ENCODE measurements around the gene RNLS.
"Not testable (repeated sequence)": the region's sequence is repeated elsewhere in the genome, so short reads cannot be mapped to it uniquely, and the experiment has no call there.

Gene RNLS

DNA sequence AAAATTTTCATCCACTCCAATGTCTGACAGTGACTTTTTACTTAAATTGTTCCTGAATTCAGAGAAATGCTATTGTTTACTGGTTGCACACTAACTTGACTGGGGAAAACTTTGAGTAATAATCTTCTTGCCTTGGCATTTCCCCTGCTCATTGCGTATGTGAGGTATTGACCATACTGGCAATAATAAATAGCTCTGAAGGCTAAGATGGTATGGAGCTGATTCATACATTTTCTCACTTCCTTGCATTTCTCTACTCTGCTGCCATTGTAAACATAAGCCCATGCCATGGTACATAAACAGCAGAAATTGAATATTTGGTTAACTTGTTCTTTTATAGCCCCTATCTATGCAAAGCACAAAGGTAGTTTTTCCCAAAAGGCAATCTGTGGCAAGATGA is 290.0 kb downstream of the RNLS start:
- DNase-seq (ENCODE audit: low spot score): no peak

DNA sequence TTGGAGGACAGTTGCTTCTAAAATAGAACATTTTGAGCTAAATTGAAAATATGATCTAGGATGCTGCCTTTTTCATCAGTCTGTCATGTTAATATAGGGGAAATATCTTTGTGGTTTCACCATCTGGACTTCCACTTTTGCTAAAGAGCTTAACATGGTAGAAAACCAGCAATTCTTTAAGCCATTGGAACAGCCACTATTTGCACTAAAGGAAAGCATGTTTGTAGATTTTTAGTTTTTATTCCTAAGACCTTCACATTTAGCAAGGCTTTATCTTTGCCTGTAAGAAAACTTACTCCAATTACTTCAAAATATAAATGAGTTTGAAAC is 291.0 kb downstream of the RNLS start:
- no peak for DNase-seq (ENCODE audit: low spot score)

GRCh38 chr10:88291289-88292184 is 291.6 kb downstream of the RNLS start:
- no peak for DNase-seq (ENCODE audit: low spot score)

GRCh38 chr10:88289342-88289741 is 293.8 kb downstream of the RNLS start:
- DNase-seq (ENCODE audit: low spot score): no peak

DNA sequence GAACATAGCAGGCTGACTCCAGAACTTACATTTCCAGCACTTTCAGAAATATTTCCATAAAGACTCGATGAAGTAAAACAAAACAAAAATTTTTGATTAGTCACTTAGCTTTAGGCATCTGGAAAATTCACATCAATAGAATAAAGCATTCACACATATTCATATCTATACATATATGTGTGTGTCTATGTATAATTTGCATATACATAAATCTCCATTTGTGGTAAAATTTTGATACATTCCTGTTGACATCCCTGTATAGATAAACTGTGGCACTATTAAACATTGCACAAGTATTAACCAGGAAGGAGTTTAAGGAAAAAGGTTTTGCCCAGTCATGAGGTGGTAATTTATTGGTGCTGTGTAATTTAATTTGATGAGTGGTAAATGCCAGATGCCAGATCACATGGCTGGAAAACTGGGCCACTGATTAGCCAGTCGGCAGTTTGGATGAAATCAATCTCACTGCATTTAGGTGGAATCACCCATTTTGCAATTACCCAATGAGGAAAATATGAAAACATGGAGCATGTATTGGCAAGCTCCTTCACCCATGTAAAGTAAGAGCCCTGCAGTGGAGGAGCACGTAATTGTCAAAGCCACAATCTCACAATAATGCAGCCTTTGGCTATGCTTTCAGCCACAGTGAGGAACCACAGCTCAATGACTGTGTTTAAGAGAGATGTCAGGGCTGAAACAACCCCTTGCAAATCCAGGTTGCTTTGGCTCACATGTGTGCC is 294.6 kb downstream of the RNLS start:
- DNase-seq (ENCODE audit: low spot score): no peak

- no peak for DNase-seq (ENCODE audit: low spot score)
Measured at GRCh38 chr10:88286030-88286429, 297.1 kb downstream of the RNLS start.

DNA sequence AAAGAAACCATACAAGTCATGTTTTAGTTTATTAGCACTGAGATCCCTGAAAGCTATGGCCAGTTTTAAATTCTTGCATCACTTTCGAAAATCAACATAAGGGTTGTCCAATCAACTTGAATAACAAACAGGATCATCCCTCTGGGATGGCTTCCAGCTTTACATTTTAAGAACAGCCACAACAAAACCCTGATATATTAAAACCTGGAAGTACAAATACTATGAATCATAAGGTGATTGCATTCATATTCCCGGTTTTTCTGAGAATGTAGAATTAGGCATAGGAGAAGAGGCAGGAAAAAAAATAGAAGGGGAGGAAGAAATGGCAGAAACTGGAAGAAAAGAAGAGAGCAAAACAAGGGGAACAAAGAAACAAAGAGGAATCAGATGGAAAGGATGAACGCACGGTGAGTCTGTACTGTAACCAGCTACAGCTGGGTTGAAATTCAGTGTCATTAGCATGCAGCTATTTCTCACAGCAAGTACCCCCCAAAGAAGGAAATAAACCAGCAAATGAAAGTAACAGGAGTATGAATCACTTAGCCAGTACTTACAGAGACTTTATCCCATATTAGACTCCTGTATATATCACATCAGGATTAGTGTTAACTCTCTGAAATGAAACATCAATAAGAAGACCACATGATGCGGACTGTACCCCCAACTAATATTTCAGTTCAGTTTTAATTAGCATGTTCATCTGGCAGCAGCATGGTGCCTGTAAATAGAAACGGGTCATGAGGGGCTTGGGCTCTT is 301.3 kb downstream of the RNLS start:
- no peak for DNase-seq (ENCODE audit: low spot score)

DNA sequence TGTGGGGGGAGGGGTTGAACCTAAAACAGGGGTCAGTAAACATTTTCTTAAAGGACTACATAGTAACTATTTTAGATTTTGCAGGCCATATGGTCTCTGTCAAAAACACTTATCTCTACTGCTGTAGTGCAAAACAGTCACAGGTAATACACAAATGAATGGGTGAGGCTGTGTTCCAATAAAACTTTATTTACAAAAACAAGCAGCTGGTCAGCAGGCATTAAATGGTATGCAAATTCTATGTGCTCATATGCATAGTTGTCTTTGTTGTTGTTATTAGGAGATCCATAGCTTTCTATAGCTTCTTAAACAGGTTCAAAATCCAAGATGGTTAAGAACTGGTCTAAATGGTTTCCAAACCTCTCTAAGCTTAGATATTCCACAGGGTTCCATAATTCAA is 302.6 kb downstream of the RNLS start:
- DNase-seq (ENCODE audit: low spot score): no peak

DNA sequence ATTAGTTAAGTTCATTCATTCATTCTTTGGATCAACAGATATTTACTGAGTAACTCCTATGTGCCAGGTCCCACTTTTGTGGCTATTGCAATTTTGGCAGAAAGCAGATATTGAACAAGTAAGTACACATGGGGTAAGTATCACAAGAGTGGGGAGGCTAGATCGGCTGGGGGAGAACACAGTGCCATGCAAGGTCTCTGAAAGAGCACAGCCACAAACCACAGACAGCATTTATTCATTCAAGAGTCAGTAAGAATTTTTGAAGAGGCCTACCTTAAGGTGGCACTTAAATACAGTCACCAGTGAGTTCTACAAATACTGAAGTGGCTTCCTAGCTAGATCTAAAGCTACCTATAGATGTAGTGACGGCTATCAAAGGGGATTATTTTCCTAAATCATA is 304.2 kb downstream of the RNLS start:
- DNase-seq (ENCODE audit: low spot score): no peak

GRCh38 chr10:88276945-88277344 is 306.2 kb downstream of the RNLS start:
- not testable (repeated sequence) for DNase-seq (ENCODE audit: low spot score)

DNA sequence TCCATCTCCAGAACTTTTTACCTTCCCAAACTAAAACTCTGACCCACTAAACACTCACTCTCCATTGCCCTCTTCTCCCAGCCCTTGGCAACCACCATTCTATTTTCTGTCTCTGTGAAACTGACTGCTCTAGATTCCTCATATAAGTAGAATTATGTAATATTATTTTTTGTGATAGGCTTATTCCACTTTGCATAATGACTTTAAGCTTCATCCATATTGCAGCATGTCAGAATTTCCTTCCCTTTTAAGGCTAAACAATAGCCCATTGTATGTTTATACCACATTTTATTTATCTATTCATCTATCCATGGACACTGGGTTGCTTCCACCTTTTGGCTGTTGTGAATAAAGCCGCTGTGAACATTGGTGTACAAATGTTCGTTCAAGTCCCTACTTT is 308.8 kb downstream of the RNLS start:
- DNase-seq (ENCODE audit: low spot score): no peak

- no peak for DNase-seq (ENCODE audit: low spot score)
Measured at GRCh38 chr10:88273567-88273966, 309.6 kb downstream of the RNLS start.

DNA sequence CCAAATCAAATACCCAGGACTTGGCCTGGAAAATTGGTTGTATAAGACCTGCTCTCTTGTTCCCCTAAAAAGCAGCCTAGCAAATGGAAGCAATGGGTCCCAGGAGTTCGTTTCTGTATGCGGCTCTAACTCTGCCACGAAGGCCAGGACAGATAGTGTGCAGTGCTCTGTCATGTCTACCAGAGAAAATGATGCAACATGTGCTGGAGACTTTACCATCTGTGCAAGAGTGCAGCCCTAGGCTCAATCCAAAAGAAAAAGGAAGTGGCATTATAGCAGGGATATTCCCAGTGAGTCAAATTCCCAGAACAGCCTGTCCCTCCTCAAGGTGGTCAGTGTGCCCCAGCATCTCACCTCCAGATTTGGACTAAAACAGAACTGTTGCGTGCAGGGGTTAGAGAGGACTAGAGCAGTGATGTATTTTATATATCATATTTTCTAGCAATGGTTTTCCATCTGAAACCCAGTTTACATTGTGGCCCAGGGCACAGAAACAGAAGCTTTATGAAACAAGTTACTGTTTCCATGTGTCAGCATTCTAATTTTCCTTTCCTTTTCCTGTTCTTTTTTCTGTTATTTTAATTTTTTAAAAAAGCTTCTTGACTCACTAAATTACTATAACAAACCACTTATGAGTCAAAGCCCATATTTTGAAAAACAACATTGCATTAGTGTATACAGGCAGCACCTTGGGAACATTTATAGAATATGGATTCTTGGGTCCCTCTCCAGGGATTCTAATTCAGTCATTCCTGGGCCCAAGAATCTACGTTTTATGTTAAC is 311.2 kb downstream of the RNLS start:
- DNase-seq (ENCODE audit: low spot score): no peak

- DNase-seq (ENCODE audit: low spot score): no peak
Measured at GRCh38 chr10:88270871-88271713, 312.0 kb downstream of the RNLS start.

DNA sequence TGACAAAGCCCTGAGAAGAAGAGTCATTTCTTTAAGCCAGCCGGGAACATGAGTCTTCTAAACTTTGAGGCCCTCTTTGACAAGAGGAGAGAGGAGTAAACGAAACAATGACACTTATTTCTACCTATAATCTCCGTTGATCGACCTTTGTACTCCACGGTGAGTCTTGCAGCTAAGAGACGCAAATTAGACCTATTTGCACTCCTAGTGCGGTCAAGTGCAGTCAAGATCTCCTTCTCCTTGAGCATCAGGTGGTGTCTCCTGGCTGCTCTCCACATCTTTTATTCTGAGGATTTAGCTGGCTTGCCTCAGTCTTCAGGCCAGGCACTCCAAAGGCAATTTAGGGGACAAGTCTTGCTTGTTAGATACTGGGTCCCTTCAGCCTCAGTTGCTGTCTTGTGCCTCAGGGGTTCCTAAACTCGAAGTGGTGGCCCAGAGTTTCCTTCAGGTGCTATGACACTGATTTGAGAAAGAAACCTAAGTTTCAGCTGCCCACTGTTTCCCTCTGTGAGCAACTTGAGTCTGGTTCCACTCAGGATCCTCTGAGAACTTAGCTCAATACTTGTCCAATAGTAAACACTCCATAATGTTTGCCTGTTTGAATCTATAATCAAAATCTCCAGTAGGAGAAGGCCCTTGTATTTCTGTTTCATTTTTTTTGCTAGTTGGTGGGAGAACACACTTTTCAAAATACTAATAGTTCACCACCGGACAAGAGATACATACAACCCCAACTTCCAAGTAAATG is 312.9 kb downstream of the RNLS start:
- DNase-seq (ENCODE audit: low spot score): no peak

DNA sequence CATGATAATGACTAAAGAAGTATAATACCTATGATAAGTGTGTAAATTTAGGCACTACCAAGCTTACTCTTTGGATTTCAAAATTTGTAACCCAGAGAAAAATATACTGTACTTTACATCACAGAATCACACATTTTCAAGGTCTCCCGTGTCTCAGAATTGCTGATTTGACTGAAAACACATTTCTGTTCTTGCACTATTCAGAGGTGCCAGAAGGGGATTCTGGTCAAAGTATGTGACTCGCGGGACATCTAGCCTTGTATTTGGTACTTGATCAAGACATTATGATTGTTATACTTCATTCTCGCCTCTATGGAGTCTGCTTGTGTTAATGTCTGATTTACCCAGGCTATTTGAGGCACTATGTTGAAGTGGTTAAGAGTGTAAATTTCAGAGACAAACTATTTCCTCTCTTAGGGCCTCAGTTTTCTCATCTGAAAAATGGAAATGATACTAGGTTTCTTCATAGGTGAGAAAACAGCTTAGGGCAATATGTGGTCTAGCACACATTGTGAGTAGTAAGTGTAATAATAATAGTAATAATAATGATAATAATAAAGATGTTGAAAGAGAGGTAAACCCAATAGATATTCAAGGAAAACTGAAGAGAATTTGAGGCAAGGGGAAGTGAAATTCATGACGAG is 320.4 kb downstream of the RNLS start:
- DNase-seq (ENCODE audit: low spot score): no peak

DNA sequence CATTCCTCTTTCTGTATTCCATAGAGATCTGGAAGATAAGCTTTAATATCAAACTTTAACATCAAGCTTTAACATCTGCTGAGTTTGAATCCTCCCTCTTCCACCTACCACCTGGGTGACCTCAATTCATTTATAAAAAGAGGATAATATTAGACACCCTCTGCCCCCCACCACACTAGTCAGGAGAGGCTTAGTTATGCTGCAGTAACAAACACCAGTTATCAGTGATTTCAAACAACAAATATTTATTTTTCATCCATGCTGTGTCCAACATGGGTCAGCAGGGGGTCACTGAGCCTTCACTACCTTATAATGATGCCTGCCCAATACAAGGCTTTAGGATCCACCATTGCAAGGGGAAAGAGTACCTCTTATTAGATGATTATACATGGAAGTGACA is 322.0 kb downstream of the RNLS start:
- DNase-seq (ENCODE audit: low spot score): no peak

GRCh38 chr10:88260329-88261051 is 322.6 kb downstream of the RNLS start:
- DNase-seq (ENCODE audit: low spot score): no peak

GRCh38 chr10:88259381-88259780 is 323.7 kb downstream of the RNLS start:
- DNase-seq (ENCODE audit: low spot score): no peak

Data from HuH-7.5 (cell line).